HPDE6-E6E7 (cell line): ENCODE data around the gene HSBP1L1.

ENCODE experiments used
- DNase-seq: peaks from one replicate; pipeline ENCODE4 v3.0.0; 2011; ENCODE audit warnings: missing footprints; ENCODE audit errors: extremely low spot score

The HSBP1L1 gene

GRCh38 chr18:79930020-79930642 lies 34.3 kb upstream of the HSBP1L1 start:
- no peak for DNase-seq

- DNase-seq, result no peak
Measured at GRCh38 chr18:79931475-79931874, 33.0 kb upstream of the HSBP1L1 start.

- no peak for DNase-seq
Measured at GRCh38 chr18:79932907-79933306, 31.5 kb upstream of the HSBP1L1 start.

- DNase-seq, result no peak
Measured at GRCh38 chr18:79933765-79934164, 30.7 kb upstream of the HSBP1L1 start.

DNA sequence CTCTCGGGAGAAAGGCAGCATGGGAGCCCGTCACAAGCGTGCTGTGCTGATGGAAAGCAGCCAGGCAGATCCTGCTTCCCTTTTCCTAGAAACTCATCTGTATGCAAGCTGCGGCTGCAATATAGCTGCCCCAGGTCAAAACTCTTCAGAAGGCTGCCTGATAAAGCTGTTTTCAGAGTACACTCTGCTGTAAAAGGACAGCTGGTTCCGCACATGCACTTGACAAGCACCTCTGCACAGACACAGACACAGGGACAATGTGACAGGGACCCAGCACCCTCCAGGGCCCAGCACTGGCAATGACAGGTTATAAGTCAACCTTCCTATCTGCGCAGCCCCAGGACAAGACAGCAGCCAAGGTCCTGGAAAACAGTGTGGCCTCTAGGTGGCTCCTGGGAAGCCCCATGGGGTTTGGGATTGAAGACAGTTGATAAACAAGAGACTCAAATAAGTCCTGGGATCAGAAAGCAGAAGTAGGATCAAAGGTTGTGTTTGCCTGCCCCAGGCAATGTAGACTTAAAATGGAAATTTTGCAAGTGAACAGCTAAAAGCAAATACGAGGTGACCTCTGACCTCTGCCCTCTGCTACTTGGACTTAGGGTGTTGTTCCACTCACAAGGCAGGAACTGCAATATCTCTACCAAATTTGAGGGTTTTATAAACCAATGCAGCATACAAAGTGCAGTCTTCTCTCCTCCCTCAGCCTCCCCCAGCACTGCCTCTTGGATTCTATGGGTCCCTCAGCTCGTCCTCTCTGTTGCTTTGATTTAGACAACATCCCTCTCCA lies 29.9 kb upstream of the HSBP1L1 start:
- no peak for DNase-seq

GRCh38 chr18:79935098-79935480 lies 29.4 kb upstream of the HSBP1L1 start:
- no peak for DNase-seq

DNA sequence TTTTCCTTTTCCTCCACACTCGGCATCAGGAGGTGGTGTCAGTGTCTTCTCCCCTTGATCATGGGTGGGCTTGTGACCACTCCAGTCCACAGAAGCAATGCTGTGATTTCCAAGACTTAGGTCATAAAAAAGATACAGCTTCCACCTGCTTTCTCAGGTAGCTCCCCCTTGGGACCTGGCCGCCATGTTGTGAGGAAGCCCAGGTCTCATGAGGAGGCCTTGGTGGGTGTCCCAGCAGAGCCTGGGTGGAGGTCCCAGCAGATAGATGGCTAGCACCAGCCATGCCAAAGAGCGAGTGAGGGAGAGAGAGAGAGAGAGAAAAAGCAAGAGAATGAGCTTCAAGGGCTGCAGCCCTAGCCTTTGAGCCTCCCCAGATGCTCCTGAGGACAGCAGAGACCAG lies 28.9 kb upstream of the HSBP1L1 start:
- DNase-seq, result no peak

GRCh38 chr18:79935925-79936324 lies 28.5 kb upstream of the HSBP1L1 start:
- no peak for DNase-seq

- no peak for DNase-seq
Measured at GRCh38 chr18:79936641-79937040, 27.8 kb upstream of the HSBP1L1 start.

DNA sequence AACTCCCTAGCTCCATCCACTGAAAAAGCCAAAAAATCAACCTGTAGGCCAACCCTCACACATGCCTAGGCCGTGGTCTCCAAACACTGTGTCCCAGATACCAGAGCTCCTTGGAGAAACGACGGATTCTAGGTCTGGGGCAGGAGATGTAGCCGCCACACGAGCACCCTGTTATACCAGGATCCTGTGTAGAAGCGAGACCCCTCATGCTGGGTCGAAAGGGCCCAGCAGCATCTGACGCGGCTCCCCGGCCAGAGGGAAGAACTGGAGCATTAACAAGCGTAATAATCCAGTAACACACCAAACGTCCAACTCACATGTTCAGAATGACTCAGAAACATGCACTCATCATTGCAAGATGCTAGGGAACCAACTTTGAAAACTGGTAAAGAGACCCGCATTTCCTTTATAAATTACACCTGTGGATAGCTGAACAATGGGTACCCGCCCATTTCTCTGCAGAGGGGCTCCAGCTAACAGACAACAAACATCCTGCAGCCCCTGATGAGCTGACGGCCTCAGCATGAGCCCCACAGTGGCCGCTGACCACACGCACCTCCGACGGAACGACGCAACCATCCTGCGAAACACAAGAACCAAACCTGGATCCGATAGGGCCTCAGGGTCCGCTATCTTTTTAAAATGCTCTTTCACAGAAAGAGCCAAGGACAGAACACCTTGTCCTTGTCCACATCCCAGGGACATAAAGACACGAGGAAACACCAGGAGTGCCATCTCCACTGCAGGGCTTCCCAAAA lies 27.2 kb upstream of the HSBP1L1 start:
- DNase-seq, result no peak

DNA sequence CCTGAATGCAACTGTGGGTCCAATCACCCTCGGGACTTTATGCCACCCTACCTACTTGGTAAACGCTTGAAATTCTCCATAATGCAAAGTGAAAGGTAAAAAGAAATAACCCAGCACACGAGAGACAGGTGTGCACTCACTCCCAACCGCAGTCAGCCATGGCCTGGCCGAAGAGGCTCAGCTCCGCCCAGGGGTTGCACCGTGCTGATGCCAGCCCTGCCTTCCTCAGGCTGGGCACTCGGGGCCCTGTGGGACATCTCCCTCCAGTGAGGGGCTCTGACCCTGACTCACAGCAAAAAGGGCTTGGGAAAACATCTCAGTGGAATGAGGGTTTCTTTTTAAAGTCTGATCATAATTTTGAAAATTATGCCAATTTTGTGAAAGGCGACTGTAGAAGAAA lies 26.2 kb upstream of the HSBP1L1 start:
- DNase-seq, result no peak

DNA sequence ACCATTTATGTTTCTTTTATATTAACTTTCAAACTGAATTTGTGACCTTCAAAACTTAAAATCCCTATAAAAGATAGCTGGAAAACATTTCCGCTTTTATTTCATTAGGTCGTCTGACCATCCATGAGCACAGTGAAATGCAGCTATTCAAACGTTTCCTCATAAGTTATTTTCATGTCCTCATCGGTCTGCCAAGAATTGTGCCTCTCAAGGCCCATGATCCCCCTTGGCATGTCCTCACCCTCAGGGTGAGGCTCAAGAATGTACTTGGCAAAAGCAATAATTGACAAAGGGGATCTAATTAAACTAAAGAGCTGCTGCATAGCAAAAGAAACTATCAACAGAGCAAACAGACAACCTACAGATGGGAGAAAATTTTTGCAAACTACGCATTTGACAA lies 25.3 kb upstream of the HSBP1L1 start:
- DNase-seq, result no peak

GRCh38 chr18:79940126-79940813 lies 24.2 kb upstream of the HSBP1L1 start:
- no peak for DNase-seq

GRCh38 chr18:79940814-79941472 lies 23.5 kb upstream of the HSBP1L1 start:
- DNase-seq, result no peak

- DNase-seq, result no peak
Measured at GRCh38 chr18:79941473-79942119, 22.8 kb upstream of the HSBP1L1 start.

- DNase-seq, result no peak
Measured at GRCh38 chr18:79942211-79942610, 22.2 kb upstream of the HSBP1L1 start.

- DNase-seq, result no peak
Measured at GRCh38 chr18:79942786-79943607, 21.4 kb upstream of the HSBP1L1 start.

DNA sequence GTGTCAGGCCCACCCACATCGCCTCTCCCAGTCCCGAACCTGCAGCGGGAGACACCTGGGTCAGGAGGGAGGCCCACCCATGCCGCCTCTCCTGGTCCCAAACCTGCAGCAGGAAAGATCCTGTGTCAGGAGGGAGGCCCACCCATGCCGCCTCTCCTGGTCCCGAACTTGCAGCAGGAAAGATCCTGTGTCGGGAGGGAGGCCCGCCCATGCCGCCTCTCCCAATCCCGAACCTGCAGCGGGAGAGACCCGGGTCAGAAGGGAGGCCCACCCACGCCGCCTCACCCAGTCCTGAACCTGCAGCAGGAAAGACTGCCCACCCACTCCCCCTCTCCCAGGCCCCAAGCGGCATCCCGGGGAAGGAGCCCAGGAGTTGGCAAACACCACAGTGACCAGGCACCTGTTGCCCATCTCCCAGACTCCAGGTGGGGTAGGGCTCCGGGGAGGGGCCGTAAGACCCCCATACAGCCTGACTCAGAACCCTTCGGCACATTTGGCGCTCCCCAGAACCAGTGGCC lies 20.8 kb upstream of the HSBP1L1 start:
- no peak for DNase-seq

GRCh38 chr18:79944126-79944731 lies 20.2 kb upstream of the HSBP1L1 start:
- DNase-seq, result no peak

DNA sequence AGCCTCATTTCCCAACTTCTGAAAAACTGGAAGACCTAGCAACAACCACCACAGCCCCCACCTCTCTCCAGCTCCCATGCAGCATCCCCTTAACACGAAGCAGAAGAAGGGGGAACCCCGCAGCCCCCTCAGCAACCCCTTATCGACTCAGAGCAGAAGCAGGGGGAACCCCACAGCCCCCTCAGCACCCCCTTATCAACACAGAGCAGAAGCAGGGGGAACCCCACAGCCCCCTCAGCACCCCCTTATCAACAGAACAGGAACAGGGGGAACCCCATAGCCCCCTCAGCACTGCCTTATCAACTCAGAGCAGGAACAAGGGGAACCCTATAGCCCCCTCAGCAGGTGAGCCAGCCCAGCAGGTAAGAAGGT lies 19.7 kb upstream of the HSBP1L1 start:
- no peak for DNase-seq
